ENCODE data around the gene EIF2B5.
A peak's percentile ranks its signal among the peaks of the same experiment; 100 is the strongest.

Gene EIF2B5

DNA sequence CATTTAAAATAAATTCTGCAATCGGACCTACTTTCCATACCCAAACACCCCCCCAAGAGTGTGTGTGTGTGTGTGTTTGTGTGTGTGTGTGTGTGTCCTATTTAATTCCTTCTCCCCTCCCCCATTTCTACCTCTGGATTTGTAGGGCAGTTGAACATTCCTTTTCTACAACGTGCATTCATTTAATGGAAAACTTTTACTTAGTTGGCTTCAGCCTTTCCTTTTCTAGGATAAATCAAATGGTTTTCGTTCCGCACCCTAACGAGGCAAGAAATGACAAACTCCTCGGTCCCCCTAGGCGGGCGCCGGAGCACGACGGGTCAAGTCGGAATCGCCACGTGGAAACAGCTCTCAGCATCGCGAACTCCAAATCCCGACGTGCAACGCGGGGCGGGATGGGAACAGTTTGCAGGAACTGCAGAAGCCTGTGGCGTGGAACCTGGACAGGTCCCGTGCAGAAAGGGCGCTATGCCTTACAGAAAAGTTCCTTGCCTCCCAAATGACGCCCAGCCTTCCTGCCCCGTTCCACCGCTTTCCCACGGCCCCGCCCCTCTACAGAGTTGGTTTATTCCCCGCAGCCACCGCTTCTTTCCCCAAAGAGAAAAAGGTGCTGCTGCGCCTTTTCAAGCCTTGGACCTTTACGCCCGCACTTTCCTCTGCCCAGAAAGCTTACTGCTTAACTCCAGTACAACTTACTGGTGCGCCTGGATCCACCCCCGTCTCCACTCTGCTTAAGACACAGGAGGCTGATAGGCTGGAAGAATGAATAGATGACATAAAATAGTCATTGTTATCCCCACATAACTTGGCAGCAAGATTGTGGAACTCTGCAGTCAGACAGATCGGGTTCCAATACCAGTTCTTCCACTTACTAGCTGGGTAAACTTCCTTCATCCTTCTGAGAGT lies 1.1 kb upstream of the EIF2B5 start:
- DNase-seq (ENCODE audit: extremely low read depth, low read depth): peak; percentile 67
- H3K4me3 ChIP-seq (replicated peaks; ENCODE audit: low read depth, low read length): peak overlapping the region; percentile 99
- TF ChIP-seq, protein P1, sequence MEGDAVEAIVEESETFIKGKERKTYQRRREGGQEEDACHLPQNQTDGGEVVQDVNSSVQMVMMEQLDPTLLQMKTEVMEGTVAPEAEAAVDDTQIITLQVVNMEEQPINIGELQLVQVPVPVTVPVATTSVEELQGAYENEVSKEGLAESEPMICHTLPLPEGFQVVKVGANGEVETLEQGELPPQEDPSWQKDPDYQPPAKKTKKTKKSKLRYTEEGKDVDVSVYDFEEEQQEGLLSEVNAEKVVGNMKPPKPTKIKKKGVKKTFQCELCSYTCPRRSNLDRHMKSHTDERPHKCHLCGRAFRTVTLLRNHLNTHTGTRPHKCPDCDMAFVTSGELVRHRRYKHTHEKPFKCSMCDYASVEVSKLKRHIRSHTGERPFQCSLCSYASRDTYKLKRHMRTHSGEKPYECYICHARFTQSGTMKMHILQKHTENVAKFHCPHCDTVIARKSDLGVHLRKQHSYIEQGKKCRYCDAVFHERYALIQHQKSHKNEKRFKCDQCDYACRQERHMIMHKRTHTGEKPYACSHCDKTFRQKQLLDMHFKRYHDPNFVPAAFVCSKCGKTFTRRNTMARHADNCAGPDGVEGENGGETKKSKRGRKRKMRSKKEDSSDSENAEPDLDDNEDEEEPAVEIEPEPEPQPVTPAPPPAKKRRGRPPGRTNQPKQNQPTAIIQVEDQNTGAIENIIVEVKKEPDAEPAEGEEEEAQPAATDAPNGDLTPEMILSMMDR (IDR thresholded peaks at IDR 0.05; ENCODE audit: low read depth, low read length, missing control alignments): no peak

DNA sequence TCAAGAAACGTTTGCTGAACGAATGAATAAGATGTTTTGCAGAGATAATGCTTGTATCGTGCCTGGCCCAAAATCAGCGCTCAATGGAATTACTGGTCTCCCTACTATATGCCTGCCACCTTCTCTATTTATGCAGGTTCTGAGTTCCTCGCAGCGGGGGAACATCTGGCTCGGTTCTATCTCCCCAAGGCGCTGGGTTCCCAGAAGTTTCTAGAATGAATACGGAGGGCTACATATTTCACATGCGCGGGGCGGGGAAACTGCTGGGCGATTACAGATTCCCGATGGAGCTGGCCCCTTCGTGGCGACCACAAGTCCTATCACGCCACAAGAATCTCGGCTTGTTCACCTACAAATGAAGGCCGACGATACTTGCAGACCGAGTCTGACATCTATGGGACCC lies 411 bp upstream of the EIF2B5 start:
- no peak for DNase-seq (ENCODE audit: extremely low read depth, low read depth)
- TF ChIP-seq, protein P1 (IDR thresholded peaks at IDR 0.05; ENCODE audit: low read depth, low read length, missing control alignments): no peak
- peak overlapping the region; percentile 99 for H3K4me3 ChIP-seq (replicated peaks; ENCODE audit: low read depth, low read length)

DNA sequence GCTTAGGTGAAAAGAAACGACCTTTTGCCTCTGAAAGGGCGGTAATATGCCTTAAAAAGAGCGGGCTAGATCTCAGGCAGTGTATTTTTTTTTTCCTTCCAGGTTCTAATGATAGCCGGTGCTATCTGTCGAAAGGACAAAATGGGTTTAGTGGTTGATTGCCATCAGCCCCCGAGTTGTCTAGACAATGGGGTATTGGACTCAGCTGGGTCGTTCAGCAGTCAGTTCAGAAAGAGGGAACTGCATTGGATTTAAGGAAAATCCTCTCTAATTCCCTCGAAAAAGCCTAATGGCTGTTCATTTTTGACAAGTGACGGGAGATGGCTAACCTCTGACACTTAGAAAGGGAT lies 728 bp downstream of the EIF2B5 start:
- H3K4me3 ChIP-seq (replicated peaks; ENCODE audit: low read depth, low read length): peak overlapping the region; percentile 99
- DNase-seq (ENCODE audit: extremely low read depth, low read depth): no peak
- TF ChIP-seq, protein P1 (IDR thresholded peaks at IDR 0.05; ENCODE audit: low read depth, low read length, missing control alignments): no peak

DNA sequence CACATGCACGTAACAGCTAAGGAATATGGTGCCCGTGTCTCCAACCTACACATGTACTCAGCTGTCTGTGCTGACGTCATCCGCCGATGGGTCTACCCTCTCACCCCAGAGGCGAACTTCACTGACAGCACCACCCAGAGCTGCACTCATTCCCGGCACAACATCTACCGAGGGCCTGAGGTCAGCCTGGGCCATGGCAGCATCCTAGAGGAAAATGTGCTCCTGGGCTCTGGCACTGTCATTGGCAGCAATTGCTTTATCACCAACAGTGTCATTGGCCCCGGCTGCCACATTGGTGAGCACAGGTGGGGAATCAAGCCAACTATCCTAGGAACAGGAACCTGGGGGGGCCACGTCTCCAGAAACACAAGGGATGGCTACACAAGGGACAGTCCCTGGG lies 5.3 kb downstream of the EIF2B5 start:
- DNase-seq (ENCODE audit: extremely low read depth, low read depth): no peak
- TF ChIP-seq, protein P1 (IDR thresholded peaks at IDR 0.05; ENCODE audit: low read depth, low read length, missing control alignments): no peak
- H3K4me3 ChIP-seq (replicated peaks; ENCODE audit: low read depth, low read length): no peak overlapping the region

DNA sequence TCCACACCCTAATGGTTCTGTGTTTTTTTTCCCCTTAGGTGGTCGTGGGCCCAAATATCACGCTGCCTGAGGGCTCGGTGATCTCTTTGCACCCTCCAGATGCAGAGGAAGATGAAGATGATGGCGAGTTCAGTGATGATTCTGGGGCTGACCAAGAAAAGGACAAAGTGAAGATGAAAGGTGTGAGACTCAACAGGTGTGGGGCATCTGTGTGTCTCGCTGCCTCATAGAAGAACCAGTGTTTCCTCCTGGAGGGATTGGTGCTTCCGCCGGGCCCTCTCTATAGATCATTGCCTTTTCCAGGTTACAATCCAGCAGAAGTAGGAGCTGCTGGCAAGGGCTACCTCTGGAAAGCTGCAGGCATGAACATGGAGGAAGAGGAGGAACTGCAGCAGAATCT lies 7.0 kb downstream of the EIF2B5 start:
- no peak for DNase-seq (ENCODE audit: extremely low read depth, low read depth)
- TF ChIP-seq, protein P1 (IDR thresholded peaks at IDR 0.05; ENCODE audit: low read depth, low read length, missing control alignments): no peak
- H3K4me3 ChIP-seq (replicated peaks; ENCODE audit: low read depth, low read length): no peak overlapping the region

- TF ChIP-seq, protein P1 (IDR thresholded peaks at IDR 0.05; ENCODE audit: low read depth, low read length, missing control alignments): no peak
- H3K4me3 ChIP-seq (replicated peaks; ENCODE audit: low read depth, low read length): no peak overlapping the region
- DNase-seq (ENCODE audit: extremely low read depth, low read depth): no peak
These were observed 8.2 kb downstream of the EIF2B5 start for GRCh38 chr3:184143327-184143726.

All from HFF-Myc (cell line).